ENCODE results near the gene EPHA8. TPM values are rescaled to one million over a fixed set of nuclear protein-coding genes. Genes with fewer than 3 reads are reported as not detected.

EPHA8 gene
- total and polyA plus RNA-seq, 2 of the 13 experiments (the other 11 are each of a cell fraction or from before 2014, with no cell fraction given) = not detected

DNA sequence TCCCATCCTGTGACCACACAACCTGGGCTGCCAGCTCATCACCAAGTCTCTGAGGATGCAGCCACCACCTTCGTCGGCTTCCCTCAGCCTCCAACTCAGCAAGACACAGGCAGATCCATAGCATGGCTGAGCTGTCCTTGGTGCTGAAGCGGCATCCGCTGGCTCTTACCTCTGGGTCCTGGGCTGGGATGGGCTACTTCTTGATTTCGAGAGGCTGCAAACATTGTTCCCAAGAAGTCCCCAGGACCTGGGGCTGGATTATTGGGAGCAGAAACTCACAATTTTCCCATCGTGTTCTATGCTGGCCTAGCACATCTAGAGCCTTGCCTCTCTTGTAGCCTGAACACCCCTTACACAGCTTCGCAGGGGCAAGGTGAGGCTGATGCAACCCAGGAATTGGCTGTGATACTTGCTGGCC is 48.2 kb downstream of the EPHA8 start (continued):
- TF ChIP-seq ZNF678 (CRISPR knock-in tag; IDR thresholded peaks at IDR 0.05) = no peak
- TF ChIP-seq ERF (CRISPR knock-in tag; IDR thresholded peaks at IDR 0.05) = peak; percentile 86
- no peak for TF ChIP-seq ZNF431 (CRISPR knock-in tag; IDR thresholded peaks at IDR 0.05; ENCODE audit: borderline replicate concordance, low read depth)
- TF ChIP-seq, protein P1, sequence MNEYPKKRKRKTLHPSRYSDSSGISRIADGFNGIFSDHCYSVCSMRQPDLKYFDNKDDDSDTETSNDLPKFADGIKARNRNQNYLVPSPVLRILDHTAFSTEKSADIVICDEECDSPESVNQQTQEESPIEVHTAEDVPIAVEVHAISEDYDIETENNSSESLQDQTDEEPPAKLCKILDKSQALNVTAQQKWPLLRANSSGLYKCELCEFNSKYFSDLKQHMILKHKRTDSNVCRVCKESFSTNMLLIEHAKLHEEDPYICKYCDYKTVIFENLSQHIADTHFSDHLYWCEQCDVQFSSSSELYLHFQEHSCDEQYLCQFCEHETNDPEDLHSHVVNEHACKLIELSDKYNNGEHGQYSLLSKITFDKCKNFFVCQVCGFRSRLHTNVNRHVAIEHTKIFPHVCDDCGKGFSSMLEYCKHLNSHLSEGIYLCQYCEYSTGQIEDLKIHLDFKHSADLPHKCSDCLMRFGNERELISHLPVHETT (CRISPR knock-in tag; conservative IDR thresholded peaks at IDR 0.05) = no peak
- no peak for TF ChIP-seq RBFOX2 (IDR thresholded peaks at IDR 0.05; ENCODE audit: low read depth, low read length)
- TF ChIP-seq NPAS2 (CRISPR knock-in tag; IDR thresholded peaks at IDR 0.05; ENCODE audit: borderline replicate concordance) = no peak
- no peak for TF ChIP-seq ZNF367 (CRISPR knock-in tag; IDR thresholded peaks at IDR 0.05; ENCODE audit: borderline replicate concordance)
- TF ChIP-seq BCL6 (CRISPR knock-in tag; IDR thresholded peaks at IDR 0.05) = no peak
- TF ChIP-seq ZFP37 (CRISPR knock-in tag; IDR thresholded peaks at IDR 0.05; ENCODE audit: borderline replicate concordance) = peak; percentile 72; the same call in 1 of the 2 replicates
- TF ChIP-seq ZKSCAN5 (CRISPR knock-in tag; IDR thresholded peaks at IDR 0.05) = no peak

DNA sequence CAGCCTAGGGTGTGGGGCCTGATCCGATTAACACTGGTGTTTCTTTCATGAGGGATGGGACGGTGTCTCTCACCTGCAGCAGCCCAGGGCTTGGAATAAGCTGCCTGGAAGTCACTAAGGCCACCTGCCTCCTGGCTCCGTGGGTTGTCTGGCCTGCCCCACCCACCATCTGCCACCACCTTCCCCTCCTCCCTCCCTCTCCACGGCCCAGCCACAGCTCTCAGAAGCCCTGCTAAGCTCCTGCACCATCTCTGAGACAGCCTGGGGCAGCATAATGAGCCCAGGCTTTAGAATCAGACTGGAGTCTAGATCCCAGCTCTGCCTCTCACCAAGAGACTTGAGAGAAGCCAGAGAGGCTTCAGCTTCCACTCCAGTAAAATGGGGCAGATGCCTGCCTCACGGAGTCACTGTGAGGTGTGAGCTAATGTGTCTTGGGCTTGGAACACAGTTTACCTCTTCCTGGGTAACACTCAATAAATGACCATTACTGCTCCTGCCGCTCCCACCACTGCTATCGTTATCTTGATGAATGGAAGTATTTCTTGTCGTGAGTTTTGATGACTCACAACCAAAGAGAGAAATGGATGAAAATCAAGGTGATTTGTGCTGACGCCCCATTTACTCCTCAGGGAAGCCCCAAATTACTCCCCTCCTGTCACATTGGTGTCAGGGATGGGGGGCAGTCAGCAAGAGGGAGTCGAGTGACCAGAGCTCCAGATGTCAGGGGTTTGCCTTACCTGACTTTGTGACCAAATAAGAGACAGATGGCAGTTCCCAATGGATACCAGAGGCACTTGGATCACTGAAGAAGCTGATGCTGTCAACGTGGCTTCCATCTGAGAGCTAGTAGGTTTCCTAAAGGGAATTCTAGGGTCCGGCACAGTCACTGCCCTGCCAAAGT is 49.6 kb downstream of the EPHA8 start:
- FAIRE-seq (no peak), ATAC-seq (no peak)
- TF ChIP-seq JUN (CRISPR knock-in tag; IDR thresholded peaks at IDR 0.05) (no peak), ZNF543 (CRISPR knock-in tag; IDR thresholded peaks at IDR 0.05) (no peak), ZFX (CRISPR knock-in tag; IDR thresholded peaks at IDR 0.05; ENCODE audit: low read depth) (no peak), SP1 (IDR thresholded peaks at IDR 0.05) (no peak), SP1 (CRISPR knock-in tag; IDR thresholded peaks at IDR 0.05) (no peak)
- TF ChIP-seq, protein P2, sequence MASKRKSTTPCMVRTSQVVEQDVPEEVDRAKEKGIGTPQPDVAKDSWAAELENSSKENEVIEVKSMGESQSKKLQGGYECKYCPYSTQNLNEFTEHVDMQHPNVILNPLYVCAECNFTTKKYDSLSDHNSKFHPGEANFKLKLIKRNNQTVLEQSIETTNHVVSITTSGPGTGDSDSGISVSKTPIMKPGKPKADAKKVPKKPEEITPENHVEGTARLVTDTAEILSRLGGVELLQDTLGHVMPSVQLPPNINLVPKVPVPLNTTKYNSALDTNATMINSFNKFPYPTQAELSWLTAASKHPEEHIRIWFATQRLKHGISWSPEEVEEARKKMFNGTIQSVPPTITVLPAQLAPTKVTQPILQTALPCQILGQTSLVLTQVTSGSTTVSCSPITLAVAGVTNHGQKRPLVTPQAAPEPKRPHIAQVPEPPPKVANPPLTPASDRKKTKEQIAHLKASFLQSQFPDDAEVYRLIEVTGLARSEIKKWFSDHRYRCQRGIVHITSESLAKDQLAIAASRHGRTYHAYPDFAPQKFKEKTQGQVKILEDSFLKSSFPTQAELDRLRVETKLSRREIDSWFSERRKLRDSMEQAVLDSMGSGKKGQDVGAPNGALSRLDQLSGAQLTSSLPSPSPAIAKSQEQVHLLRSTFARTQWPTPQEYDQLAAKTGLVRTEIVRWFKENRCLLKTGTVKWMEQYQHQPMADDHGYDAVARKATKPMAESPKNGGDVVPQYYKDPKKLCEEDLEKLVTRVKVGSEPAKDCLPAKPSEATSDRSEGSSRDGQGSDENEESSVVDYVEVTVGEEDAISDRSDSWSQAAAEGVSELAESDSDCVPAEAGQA (IDR thresholded peaks at IDR 0.05; ENCODE audit: low read depth) = no peak
- TF ChIP-seq, protein P2 (CRISPR knock-in tag; IDR thresholded peaks at IDR 0.05; ENCODE audit: borderline replicate concordance) = no peak

More for the DNA sequence above, 49.6 kb downstream of the EPHA8 start:
- CTCF ChIA-PET (ENCODE audit: low intra/inter-chr PET ratio, low total read pairs) = no interaction called here
- Histone ChIP-seq H4K20me1 (ENCODE audit: insufficient read depth, low read length) (peaks cover 5% of the 10 kb centered on the region; the same call in 1 of the 2 replicates), H3K27ac (ENCODE audit: extremely low read length, insufficient read depth, low read length) (no peak overlapping the region), H2AFZ (ENCODE audit: low read length) (no peak overlapping the region), H3K4me1 (ENCODE audit: insufficient read depth, low read length) (no peaks in the 10 kb centered on the region), H3K36me3 (replicated peaks in 1 of 2; ENCODE audit: control insufficient read depth in 1 of 2, insufficient read depth in 2 of 2, low read length in 2 of 2) (no peaks in the 10 kb centered on the region), H3K79me2 (ENCODE audit: insufficient read depth, low read length) (no peaks in the 10 kb centered on the region), H3K4me2 (ENCODE audit: low read depth, low read length) (no peak overlapping the region), H3K4me3 (replicated peaks in 1 of 3; ENCODE audit: insufficient read depth in 1 of 3, low read depth in 2 of 3, low read length in 3 of 3) (no peak overlapping the region), H3K9me3 (ENCODE audit: low read length) (no peaks in the 10 kb centered on the region), H3K27me3 (ENCODE audit: control insufficient read depth in 1 of 2, insufficient read depth in 2 of 2, low read length in 2 of 2) (peaks cover 4 to 19% of the 10 kb centered on the region in 2 experiments), H3K9ac (ENCODE audit: insufficient read depth, low read depth, low read length) (no peak overlapping the region)
- in situ Hi-C loops (cut with HindIII; ENCODE audit: extremely low pct_ligation_motif_present, low pct_unique_long_range_greater_than_20kb) (no loop called here), intact Hi-C loops (cut with micrococcal nuclease; ENCODE audit: unreplicated experiment) (no loop called here)
- no peak for DNase-seq (ENCODE audit: low spot score)
- 9% methylated on average over 12 of the region's 12 CpGs for WGBS (ENCODE audit: low lambda C conversion rate)
- POLR2A ChIA-PET = no interaction called here
- no TSS peak for BruUV-seq (replicated peaks)
